SK-N-SH treated with all-trans-retinoic acid at 6 μM for 48 hours (cell line): Measurements from ENCODE around the gene SMYD2.

Experiments
- PATZ1 ChIP-seq: fragments of 250-450 bp; sonication (Bioruptor Pico); IDR thresholded peaks from 2 replicates; pipeline ENCODE4 v1.8.0; 2020; ENCODE audit warnings: mild to moderate bottlenecking, moderate library complexity, borderline replicate concordance
- POU6F1 ChIP-seq: fragments of 250-450 bp; sonication (Bioruptor Pico); IDR thresholded peaks from 2 replicates; pipeline ENCODE4 v1.8.0; 2021; ENCODE audit warnings: low read depth, mild to moderate bottlenecking, moderate library complexity, borderline replicate concordance

- TF ChIP-seq POU6F1 (no peak), PATZ1 (CRISPR knock-in tag) (peak; percentile 35; the same call in 1 of the 2 replicates)
Observed at GRCh38 chr1:214377886-214378285, 96.9 kb downstream of the SMYD2 start.
